ENCODE results near the gene KLK2.

The KLK2 gene

GRCh38 chr19:50873056-50873455, at the start of gene KLK2:
TSS of gene KLK2 (plus strand) at chr19:50873439. CDS start at chr19:50873474, 35 bp downstream.
- DNase-seq (ENCODE audit: low spot score): no peak

GRCh38 chr19:50826492-50827240, 46.6 kb upstream of the KLK2 start:
- DNase-seq (ENCODE audit: low spot score): no peak

GRCh38 chr19:50827476-50827875, 45.8 kb upstream of the KLK2 start:
- no peak for DNase-seq (ENCODE audit: low spot score)

- no peak for DNase-seq (ENCODE audit: low spot score)
Measured at GRCh38 chr19:50829801-50830200, 43.4 kb upstream of the KLK2 start.

- no peak for DNase-seq (ENCODE audit: low spot score)
Measured at GRCh38 chr19:50830266-50831025, 42.8 kb upstream of the KLK2 start.

- DNase-seq (ENCODE audit: low spot score): no peak
Measured at GRCh38 chr19:50831026-50831396, 42.2 kb upstream of the KLK2 start.

- no peak for DNase-seq (ENCODE audit: low spot score)
Measured at GRCh38 chr19:50832666-50833065, 40.6 kb upstream of the KLK2 start.

GRCh38 chr19:50833117-50833801, 40.0 kb upstream of the KLK2 start, which contains the start of gene KLK15:
TSS of gene KLK15 (minus strand) at chr19:50833574. CDS start at chr19:50831492, 2,082 bp downstream.
- DNase-seq (ENCODE audit: low spot score): no peak

- no peak for DNase-seq (ENCODE audit: low spot score)
Measured at GRCh38 chr19:50833802-50834167, 39.5 kb upstream of the KLK2 start.

- DNase-seq (ENCODE audit: low spot score): no peak
Measured at GRCh38 chr19:50835103-50835784, 38.0 kb upstream of the KLK2 start.

GRCh38 chr19:50835785-50836542, 37.3 kb upstream of the KLK2 start:
- peak; percentile 64 for DNase-seq (ENCODE audit: low spot score)

- no peak for DNase-seq (ENCODE audit: low spot score)
Measured at GRCh38 chr19:50836543-50837195, 36.6 kb upstream of the KLK2 start.

GRCh38 chr19:50837300-50837699, 35.9 kb upstream of the KLK2 start:
- DNase-seq (ENCODE audit: low spot score): no peak

GRCh38 chr19:50838239-50838638, 35.0 kb upstream of the KLK2 start:
- DNase-seq (ENCODE audit: low spot score): no peak

- DNase-seq (ENCODE audit: low spot score): no peak
Measured at GRCh38 chr19:50839712-50840655, 33.3 kb upstream of the KLK2 start.

GRCh38 chr19:50842130-50842529, 31.1 kb upstream of the KLK2 start:
- no peak for DNase-seq (ENCODE audit: low spot score)

- no peak for DNase-seq (ENCODE audit: low spot score)
Measured at GRCh38 chr19:50843205-50843604, 30.0 kb upstream of the KLK2 start.

GRCh38 chr19:50843701-50844221, 29.5 kb upstream of the KLK2 start:
- DNase-seq (ENCODE audit: low spot score): no peak

- no peak for DNase-seq (ENCODE audit: low spot score)
Measured at GRCh38 chr19:50844296-50844935, 28.8 kb upstream of the KLK2 start.
